ENCODE data around the gene RFX6. TPM values are rescaled to one million over a fixed set of nuclear protein-coding genes. Genes with fewer than 3 reads are reported as not detected.

RFX6 gene
- total and polyA plus RNA-seq, 4 donors, result 0.01 to 1.5 TPM; not detected in 2

- no peak overlapping the region for H3K9ac ChIP-seq (ENCODE audit: insufficient read depth in 1 of 2, low read length in 2 of 2)
- ATAC-seq (ENCODE audit: insufficient read depth, low FRiP score), result no peak
- H3K4me3 ChIP-seq, result no peak overlapping the region
- no peak for TF ChIP-seq CTCF (IDR thresholded peaks at IDR 0.05; ENCODE audit: control extremely low read depth, extremely low read depth)
- WGBS, 2 donors, result 53 to 70% methylated on average over 4 of the region's 4 CpGs
- no peaks in the 10 kb centered on the region for H3K9me3 ChIP-seq (ENCODE audit: control insufficient read depth in 4 of 4, insufficient read depth in 3 of 4, low read length in 3 of 4)
- no peaks in the 10 kb centered on the region for H3K36me3 ChIP-seq (ENCODE audit: control insufficient read depth in 4 of 4, insufficient read depth in 4 of 4, low read length in 4 of 4)
- peaks cover 0 to 14% (median 3%) of the 10 kb centered on the region in 5 donors for H3K4me1 ChIP-seq (ENCODE audit: control insufficient read depth in 5 of 5, insufficient read depth in 5 of 5, low read length in 5 of 5)
- no peaks in the 10 kb centered on the region for H3K27me3 ChIP-seq (ENCODE audit: control insufficient read depth in 3 of 3, insufficient read depth in 3 of 3, low read length in 2 of 3)
- no peak overlapping the region for H3K27ac ChIP-seq (ENCODE audit: low read depth in 1 of 2, low read length in 1 of 2)
- DNase-seq, result peak in 1 of 3 donors; percentile 38
These were observed 46.0 kb downstream of the RFX6 start for GRCh38 chr6:116922853-116923548.

- no peak overlapping the region for H3K4me3 ChIP-seq
- no peaks in the 10 kb centered on the region for H3K27me3 ChIP-seq (ENCODE audit: control insufficient read depth in 3 of 3, insufficient read depth in 3 of 3, low read length in 2 of 3)
- ATAC-seq (ENCODE audit: insufficient read depth, low FRiP score) (no peak), DNase-seq (peak; percentile 13 to 55 (median 49))
- no peak overlapping the region for H3K9ac ChIP-seq (ENCODE audit: insufficient read depth in 1 of 2, low read length in 2 of 2)
- WGBS, 2 donors, result 39 to 56% methylated on average over 2 of the region's 2 CpGs
- H3K27ac ChIP-seq (ENCODE audit: low read depth in 1 of 2, low read length in 1 of 2), result no peak overlapping the region
- H3K9me3 ChIP-seq (ENCODE audit: control insufficient read depth in 4 of 4, insufficient read depth in 3 of 4, low read length in 3 of 4), result no peaks in the 10 kb centered on the region
- peaks cover 0 to 14% (median 3%) of the 10 kb centered on the region in 5 donors for H3K4me1 ChIP-seq (ENCODE audit: control insufficient read depth in 5 of 5, insufficient read depth in 5 of 5, low read length in 5 of 5)
- no peaks in the 10 kb centered on the region for H3K36me3 ChIP-seq (ENCODE audit: control insufficient read depth in 4 of 4, insufficient read depth in 4 of 4, low read length in 4 of 4)
- no peak for TF ChIP-seq CTCF (IDR thresholded peaks at IDR 0.05; ENCODE audit: control extremely low read depth, extremely low read depth)
These were observed 47.2 kb downstream of the RFX6 start for GRCh38 chr6:116924245-116924644.

- no peak for TF ChIP-seq CTCF (IDR thresholded peaks at IDR 0.05; ENCODE audit: control extremely low read depth, extremely low read depth)
- no peak overlapping the region for H3K27ac ChIP-seq (ENCODE audit: low read depth in 1 of 2, low read length in 1 of 2)
- H3K4me3 ChIP-seq, result no peak overlapping the region
- no peaks in the 10 kb centered on the region for H3K36me3 ChIP-seq (ENCODE audit: control insufficient read depth in 4 of 4, insufficient read depth in 4 of 4, low read length in 4 of 4)
- H3K9me3 ChIP-seq (ENCODE audit: control insufficient read depth in 4 of 4, insufficient read depth in 3 of 4, low read length in 3 of 4), result no peaks in the 10 kb centered on the region
- 67 to 74% methylated on average over 10 of the region's 10 CpGs for WGBS, 2 donors
- peak in 1 of 3 donors; percentile 4 for DNase-seq
- H3K9ac ChIP-seq (ENCODE audit: insufficient read depth in 1 of 2, low read length in 2 of 2), result no peak overlapping the region
- no peaks in the 10 kb centered on the region for H3K27me3 ChIP-seq (ENCODE audit: control insufficient read depth in 3 of 3, insufficient read depth in 3 of 3, low read length in 2 of 3)
- peaks cover 0 to 14% (median 3%) of the 10 kb centered on the region in 5 donors for H3K4me1 ChIP-seq (ENCODE audit: control insufficient read depth in 5 of 5, insufficient read depth in 5 of 5, low read length in 5 of 5)
- no peak for ATAC-seq (ENCODE audit: insufficient read depth, low FRiP score)
These were observed 48.2 kb downstream of the RFX6 start for GRCh38 chr6:116925088-116925794.
